ENCODE measurements around the gene DNM3.

Gene DNM3

GRCh38 chr1:171935086-171935485, 93.8 kb downstream of the DNM3 start:
- Mint-ChIP-seq H3K36me3 (no peaks in the 10 kb centered on the region), H3K4me1 (no peaks in the 10 kb centered on the region), H3K27me3 (peaks cover 8% of the 10 kb centered on the region), H3K27ac (no peak overlapping the region), H3K4me3 (no peak overlapping the region), H3K9me3 (no peaks in the 10 kb centered on the region)
- no peak for DNase-seq
- CTCF ChIA-PET, result no interaction called here

DNA sequence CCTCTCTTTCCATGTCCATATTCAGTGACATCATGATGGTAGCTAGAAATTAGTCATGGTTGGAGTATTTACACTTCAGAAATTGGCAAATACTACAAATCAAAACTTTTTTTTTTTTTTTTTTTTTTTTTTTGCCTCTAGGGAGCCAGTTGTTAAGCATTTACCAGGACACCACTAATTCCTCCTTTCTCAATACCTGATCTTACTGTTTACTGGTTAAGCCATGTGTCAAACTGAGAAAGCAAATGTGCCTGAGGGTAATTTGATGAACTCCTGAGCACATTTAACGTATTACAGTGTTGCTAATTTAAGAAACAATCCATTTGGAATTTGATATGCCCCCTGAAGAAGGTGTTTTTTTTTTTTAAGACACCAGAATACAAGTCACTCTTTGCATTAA, 94.4 kb downstream of the DNM3 start:
- no peaks in the 10 kb centered on the region for H3K36me3 Mint-ChIP-seq
- H3K9me3 Mint-ChIP-seq, result no peaks in the 10 kb centered on the region
- CTCF ChIA-PET, result no interaction called here
- peaks cover 5% of the 10 kb centered on the region for H3K27me3 Mint-ChIP-seq
- no peak overlapping the region for H3K4me3 Mint-ChIP-seq
- H3K4me1 Mint-ChIP-seq, result no peaks in the 10 kb centered on the region
- H3K27ac Mint-ChIP-seq, result no peak overlapping the region
- DNase-seq, result no peak

DNA sequence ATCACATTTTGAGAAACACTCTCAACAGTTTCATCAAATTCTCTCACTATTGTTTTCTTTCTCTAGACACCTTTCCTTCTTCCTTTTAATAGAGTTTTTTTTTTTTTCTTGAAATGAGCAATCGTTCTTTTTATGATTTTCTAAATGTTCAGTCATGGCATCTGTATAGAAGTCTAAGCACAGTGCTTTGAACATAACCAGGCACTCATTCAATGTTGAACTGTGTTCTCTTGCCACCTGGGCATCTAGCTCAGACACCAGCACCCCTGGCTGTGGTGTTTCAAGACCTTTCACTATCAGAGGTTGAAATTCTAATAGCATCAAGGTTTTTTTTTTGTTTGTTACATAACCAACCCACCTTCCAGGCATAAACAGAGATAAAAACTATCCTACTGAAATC, 96.6 kb downstream of the DNM3 start:
- Mint-ChIP-seq H3K9me3 (no peaks in the 10 kb centered on the region), H3K36me3 (no peaks in the 10 kb centered on the region), H3K27me3 (peaks cover 4% of the 10 kb centered on the region), H3K27ac (no peak overlapping the region), H3K4me1 (no peaks in the 10 kb centered on the region), H3K4me3 (no peak overlapping the region)
- CTCF ChIA-PET, result no interaction called here
- DNase-seq, result no peak

DNA sequence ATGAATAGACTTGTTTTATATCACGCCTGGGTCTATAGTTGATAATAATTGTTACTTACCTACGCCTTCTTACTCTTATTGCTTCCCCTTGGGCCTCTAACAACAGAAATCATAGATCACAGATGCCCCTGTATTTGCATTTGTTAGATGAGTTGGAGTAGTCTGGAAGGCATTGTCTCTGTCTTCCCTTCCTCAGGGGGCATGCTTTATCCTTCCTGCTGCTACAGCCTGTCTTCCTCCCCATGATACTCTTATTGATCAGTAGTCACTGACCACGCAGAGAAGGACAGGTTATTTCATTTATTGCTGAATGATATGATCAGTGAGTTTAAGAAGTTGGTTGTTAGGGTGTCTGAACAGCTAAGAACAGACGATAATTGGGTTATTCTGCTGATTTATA, 98.4 kb downstream of the DNM3 start:
- H3K27ac Mint-ChIP-seq, result no peak overlapping the region

GRCh38 chr1:171940368-171940767, 99.1 kb downstream of the DNM3 start:
- Mint-ChIP-seq H3K36me3 (no peaks in the 10 kb centered on the region), H3K4me1 (no peaks in the 10 kb centered on the region), H3K27me3 (no peaks in the 10 kb centered on the region), H3K9me3 (no peaks in the 10 kb centered on the region), H3K4me3 (no peak overlapping the region), H3K27ac (no peak overlapping the region)
- no peak for DNase-seq
- CTCF ChIA-PET, result no interaction called here

More for the DNA sequence above, 98.4 kb downstream of the DNM3 start:
- Mint-ChIP-seq H3K4me3 (no peak overlapping the region), H3K4me1 (no peaks in the 10 kb centered on the region), H3K27me3 (no peaks in the 10 kb centered on the region), H3K9me3 (no peaks in the 10 kb centered on the region), H3K36me3 (no peaks in the 10 kb centered on the region)
- CTCF ChIA-PET, result no interaction called here
- no peak for DNase-seq

DNA sequence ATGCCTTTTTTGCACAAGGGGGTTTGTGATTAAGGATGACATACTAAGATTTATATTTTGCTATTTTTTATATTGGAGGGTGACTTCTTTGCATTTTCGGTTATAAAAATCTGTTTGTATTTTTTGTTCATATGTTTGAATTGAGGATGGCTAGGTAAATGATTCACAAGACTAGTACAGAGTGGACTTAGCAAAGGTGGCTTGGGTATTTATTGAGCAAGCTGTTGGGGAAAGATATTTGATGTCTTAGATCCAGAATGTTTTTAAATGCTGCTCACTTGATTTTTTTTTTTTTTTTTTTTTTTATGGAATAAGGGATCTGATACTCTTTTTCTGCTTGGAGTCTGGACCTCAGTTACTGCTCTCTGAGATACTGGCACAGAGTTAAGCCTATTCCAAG, 100.6 kb downstream of the DNM3 start:
- Mint-ChIP-seq H3K4me3 (no peak overlapping the region), H3K9me3 (no peaks in the 10 kb centered on the region), H3K36me3 (no peaks in the 10 kb centered on the region), H3K4me1 (no peaks in the 10 kb centered on the region), H3K27me3 (no peaks in the 10 kb centered on the region), H3K27ac (no peak overlapping the region)
- CTCF ChIA-PET, result no interaction called here
- no peak for DNase-seq

- CTCF ChIA-PET, result no interaction called here
- Mint-ChIP-seq H3K27me3 (no peaks in the 10 kb centered on the region), H3K27ac (no peak overlapping the region), H3K4me1 (no peaks in the 10 kb centered on the region), H3K4me3 (no peak overlapping the region), H3K36me3 (no peaks in the 10 kb centered on the region), H3K9me3 (no peaks in the 10 kb centered on the region)
- no peak for DNase-seq
These were observed 102.8 kb downstream of the DNM3 start for GRCh38 chr1:171943973-171944561.

DNA sequence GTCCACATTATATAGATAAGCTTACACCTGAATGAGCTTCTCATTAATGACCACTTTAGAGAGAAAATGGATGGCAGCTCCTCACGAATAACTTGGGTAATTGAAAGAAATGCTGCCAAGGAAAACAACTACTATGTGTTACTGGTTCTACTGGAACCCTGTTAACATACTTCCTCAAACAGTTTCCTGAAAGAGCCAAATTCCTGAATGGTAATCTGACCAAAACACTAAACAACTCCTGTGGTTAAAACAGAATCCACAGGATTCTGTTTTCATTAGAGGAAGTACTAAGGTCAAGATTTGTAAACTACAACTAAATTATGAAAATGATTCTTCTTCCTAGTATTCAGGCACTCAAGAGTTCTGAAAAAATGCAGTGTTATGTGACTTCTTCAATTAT, 107.2 kb downstream of the DNM3 start:
- Mint-ChIP-seq H3K4me1 (no peaks in the 10 kb centered on the region), H3K27me3 (no peaks in the 10 kb centered on the region), H3K27ac (no peak overlapping the region), H3K36me3 (no peaks in the 10 kb centered on the region), H3K4me3 (no peak overlapping the region), H3K9me3 (no peaks in the 10 kb centered on the region)
- no peak for DNase-seq
- CTCF ChIA-PET, result interaction anchor here (1.1 to 1.2 kb wide), 2 partner anchors 14 to 147 kb away, joined by 3 read pairs; no protein-coding TSS in a partner anchor

- CTCF ChIA-PET, result interaction anchor here (0.6 to 1.2 kb wide), 2 partner anchors 13 to 90 kb away, joined by 3 read pairs; no protein-coding TSS in a partner anchor
- DNase-seq, result no peak
- no peak overlapping the region for H3K4me3 Mint-ChIP-seq
- no peaks in the 10 kb centered on the region for H3K9me3 Mint-ChIP-seq
- no peak overlapping the region for H3K27ac Mint-ChIP-seq
- no peaks in the 10 kb centered on the region for H3K4me1 Mint-ChIP-seq
- no peaks in the 10 kb centered on the region for H3K27me3 Mint-ChIP-seq
- no peaks in the 10 kb centered on the region for H3K36me3 Mint-ChIP-seq
These were observed 108.0 kb downstream of the DNM3 start for GRCh38 chr1:171949316-171949715.

GRCh38 chr1:171953835-171954234, 112.5 kb downstream of the DNM3 start:
- Mint-ChIP-seq H3K36me3 (no peaks in the 10 kb centered on the region), H3K4me3 (no peak overlapping the region), H3K4me1 (no peaks in the 10 kb centered on the region), H3K27me3 (no peaks in the 10 kb centered on the region), H3K27ac (no peak overlapping the region), H3K9me3 (no peaks in the 10 kb centered on the region)
- DNase-seq, result no peak
- CTCF ChIA-PET, result no interaction called here

GRCh38 chr1:171954361-171954760, 113.1 kb downstream of the DNM3 start:
- no peaks in the 10 kb centered on the region for H3K36me3 Mint-ChIP-seq
- no peak overlapping the region for H3K27ac Mint-ChIP-seq
- DNase-seq, result no peak
- no peak overlapping the region for H3K4me3 Mint-ChIP-seq
- no peaks in the 10 kb centered on the region for H3K4me1 Mint-ChIP-seq
- CTCF ChIA-PET, result interaction anchor here (0.6 kb wide), 1 partner anchor 257 kb away, joined by 3 read pairs; no protein-coding TSS in a partner anchor
- H3K27me3 Mint-ChIP-seq, result no peaks in the 10 kb centered on the region
- no peaks in the 10 kb centered on the region for H3K9me3 Mint-ChIP-seq

DNA sequence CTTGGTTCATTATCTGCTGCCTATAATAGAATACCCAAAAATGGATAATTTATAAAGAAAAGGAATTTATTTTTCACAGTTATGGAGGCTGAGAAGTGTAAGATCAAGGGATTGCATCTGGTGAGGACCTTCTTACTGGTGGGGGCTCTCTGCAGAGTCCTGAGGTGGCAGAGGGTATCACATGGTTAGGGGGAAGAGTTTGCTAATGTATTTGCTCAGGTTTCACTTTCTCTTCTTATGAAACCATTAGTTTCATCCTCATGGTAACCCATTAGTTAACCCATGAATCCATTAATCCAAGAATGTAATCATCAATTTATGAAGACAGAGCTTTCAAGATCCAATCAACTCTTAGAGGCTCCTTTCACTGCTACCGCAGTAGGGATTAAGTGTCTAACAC, 120.6 kb downstream of the DNM3 start:
- Mint-ChIP-seq H3K4me3 (no peak overlapping the region), H3K36me3 (no peaks in the 10 kb centered on the region), H3K27me3 (peaks cover 4% of the 10 kb centered on the region), H3K9me3 (no peaks in the 10 kb centered on the region), H3K27ac (no peak overlapping the region), H3K4me1 (peaks cover 3% of the 10 kb centered on the region)
- CTCF ChIA-PET, result interaction anchor here (0.9 kb wide), 2 partner anchors 13 to 58 kb away, joined by 3 read pairs; no protein-coding TSS in a partner anchor
- DNase-seq, result no peak

GRCh38 chr1:171963762-171964161, 122.5 kb downstream of the DNM3 start:
- DNase-seq, result no peak
- H3K4me1 Mint-ChIP-seq, result peaks cover 3% of the 10 kb centered on the region
- no peaks in the 10 kb centered on the region for H3K36me3 Mint-ChIP-seq
- H3K4me3 Mint-ChIP-seq, result no peak overlapping the region
- H3K27ac Mint-ChIP-seq, result no peak overlapping the region
- CTCF ChIA-PET, result interaction anchor here (0.8 to 2.8 kb wide), 2 partner anchors 22 to 30 kb away, joined by 3 to 6 read pairs; no protein-coding TSS in a partner anchor
- H3K27me3 Mint-ChIP-seq, result peaks cover 4% of the 10 kb centered on the region
- no peaks in the 10 kb centered on the region for H3K9me3 Mint-ChIP-seq

- Mint-ChIP-seq H3K4me3 (no peak overlapping the region), H3K27me3 (peaks cover 4% of the 10 kb centered on the region)
These were observed 124.5 kb downstream of the DNM3 start for GRCh38 chr1:171965777-171966176.

GRCh38 chr1:171966426-171967220, 125.3 kb downstream of the DNM3 start:
- no peak overlapping the region for H3K4me3 Mint-ChIP-seq
- no peak overlapping the region for H3K27ac Mint-ChIP-seq
- peaks cover 3% of the 10 kb centered on the region for H3K4me1 Mint-ChIP-seq
- H3K27me3 Mint-ChIP-seq, result peaks cover 4% of the 10 kb centered on the region
- no peaks in the 10 kb centered on the region for H3K9me3 Mint-ChIP-seq
- no peaks in the 10 kb centered on the region for H3K36me3 Mint-ChIP-seq
- DNase-seq, result no peak
- CTCF ChIA-PET, result interaction anchor here (1.2 to 1.4 kb wide), 2 partner anchors 164 to 166 kb away, joined by 3 to 4 read pairs; no protein-coding TSS in a partner anchor

More at GRCh38 chr1:171965777-171966176, 124.5 kb downstream of the DNM3 start:
- no peaks in the 10 kb centered on the region for H3K36me3 Mint-ChIP-seq
- no peak overlapping the region for H3K27ac Mint-ChIP-seq
- DNase-seq, result no peak
- no peaks in the 10 kb centered on the region for H3K9me3 Mint-ChIP-seq
- CTCF ChIA-PET, result interaction anchor here (0.7 to 2.8 kb wide), 5 partner anchors 18 to 169 kb away, joined by 3 to 6 read pairs (median 3); no protein-coding TSS in a partner anchor
- peaks cover 3% of the 10 kb centered on the region for H3K4me1 Mint-ChIP-seq

All from activated naive CD4-positive, alpha-beta T cell treated with anti-CD3 and anti-CD28 coated beads, Interleukin-2, amount 10 ng/mL, durations not matched to agents 7 days and 5 days (primary cell).